GM20431 (cell line): ENCODE results near the gene TTC22.

Experiments used
- in situ Hi-C: fragments of 300-500 bp; cut with MseI, MboI; formaldehyde crosslinking; loops from one replicate; pipeline ENCODE4 v1.15.0; 2020; ENCODE audit warnings: low sequenced_read_pairs; ENCODE audit not compliant: unreplicated experiment

TTC22 gene

DNA sequence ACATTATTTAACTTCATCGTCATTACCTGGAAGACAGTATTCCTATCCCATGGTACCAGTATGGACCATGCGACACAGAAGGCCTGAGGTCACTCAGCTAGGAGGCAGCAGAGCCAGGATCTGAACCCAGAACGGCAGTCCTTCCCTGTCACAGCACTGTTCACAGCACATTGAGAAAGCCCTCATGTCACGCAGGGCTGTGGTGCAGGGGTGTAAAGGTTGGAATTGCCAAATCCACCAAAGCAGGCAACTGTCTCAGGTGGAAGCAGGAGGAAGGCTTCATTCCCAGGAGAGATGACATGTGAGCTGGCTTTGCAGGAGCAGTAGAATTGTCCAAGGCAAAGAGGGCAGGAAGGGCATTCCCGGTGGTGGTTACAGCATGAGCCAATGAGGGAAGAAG lies 9.9 kb upstream of the TTC22 start:
- in situ Hi-C loops = loop anchor here (10.0 kb wide), 1 partner anchor 136 kb away; no protein-coding TSS in a partner anchor

DNA sequence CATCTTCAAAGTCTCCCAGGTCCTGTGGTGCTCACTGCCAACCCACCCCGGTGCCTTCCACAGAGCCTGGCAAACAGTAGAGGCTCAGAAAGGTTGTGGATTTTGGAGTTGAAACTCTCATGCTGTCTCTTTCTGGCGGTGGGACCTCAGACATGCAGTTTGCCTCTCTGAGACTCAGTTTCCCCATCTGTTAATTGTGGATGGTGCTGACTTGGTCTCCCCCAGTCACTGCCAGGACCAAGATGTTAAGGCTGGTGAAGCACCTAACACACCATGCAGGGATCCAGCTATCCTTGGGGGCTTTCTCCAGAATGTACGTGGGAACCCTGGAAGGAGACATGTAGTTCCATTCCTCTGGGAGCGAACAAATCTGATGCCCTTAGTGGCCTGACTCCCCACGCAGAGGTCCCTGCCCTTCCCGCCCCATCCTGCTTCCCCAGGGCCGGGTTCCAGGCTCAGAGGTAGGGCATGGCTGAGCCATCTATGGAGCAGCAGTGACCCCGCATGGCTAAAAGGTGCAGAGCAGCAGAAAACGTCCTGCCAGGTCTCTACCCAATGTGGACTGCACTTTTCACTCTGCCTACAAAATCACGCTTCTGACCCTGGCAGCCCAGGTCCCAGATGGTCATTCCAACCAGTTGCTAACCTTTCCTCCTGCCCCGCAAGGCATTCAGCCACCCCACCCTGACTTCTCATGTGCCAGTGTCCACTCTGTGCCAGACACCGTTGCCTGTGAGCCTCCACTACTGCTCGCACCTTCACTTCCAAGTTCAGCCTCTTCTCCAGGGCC lies 9.2 kb upstream of the TTC22 start:
- in situ Hi-C loops = loop anchor here (10.0 kb wide), 1 partner anchor 136 kb away; no protein-coding TSS in a partner anchor

DNA sequence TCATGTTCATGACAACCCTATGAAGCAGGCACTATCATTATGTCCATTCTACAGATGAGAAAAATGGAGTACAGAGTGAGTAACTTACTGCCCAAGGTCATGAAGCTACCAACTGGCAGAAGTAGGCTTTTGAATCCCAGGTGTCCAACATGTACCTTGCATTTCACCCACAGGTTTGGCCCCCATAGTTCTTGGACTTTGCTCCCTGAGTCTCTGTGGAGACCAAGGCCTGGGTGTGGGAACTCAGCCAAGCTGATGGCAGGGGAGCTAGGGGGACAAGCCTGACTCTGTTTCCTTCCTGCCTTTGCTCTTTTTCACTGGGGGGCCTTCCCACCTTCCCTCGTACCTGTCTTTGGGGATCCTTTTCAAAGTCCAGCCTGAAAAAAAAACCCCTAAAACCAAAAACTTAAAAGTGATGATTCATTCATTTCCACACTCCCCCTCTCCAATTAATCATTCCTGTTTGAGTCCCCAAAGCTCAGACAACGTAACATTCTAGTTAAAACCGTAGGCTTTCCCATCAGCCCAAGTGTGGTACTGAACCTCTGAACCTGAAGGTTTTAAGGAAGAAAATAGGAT lies 8.5 kb upstream of the TTC22 start:
- in situ Hi-C loops = loop anchor here (10.0 kb wide), 1 partner anchor 135 kb away; no protein-coding TSS in a partner anchor

DNA sequence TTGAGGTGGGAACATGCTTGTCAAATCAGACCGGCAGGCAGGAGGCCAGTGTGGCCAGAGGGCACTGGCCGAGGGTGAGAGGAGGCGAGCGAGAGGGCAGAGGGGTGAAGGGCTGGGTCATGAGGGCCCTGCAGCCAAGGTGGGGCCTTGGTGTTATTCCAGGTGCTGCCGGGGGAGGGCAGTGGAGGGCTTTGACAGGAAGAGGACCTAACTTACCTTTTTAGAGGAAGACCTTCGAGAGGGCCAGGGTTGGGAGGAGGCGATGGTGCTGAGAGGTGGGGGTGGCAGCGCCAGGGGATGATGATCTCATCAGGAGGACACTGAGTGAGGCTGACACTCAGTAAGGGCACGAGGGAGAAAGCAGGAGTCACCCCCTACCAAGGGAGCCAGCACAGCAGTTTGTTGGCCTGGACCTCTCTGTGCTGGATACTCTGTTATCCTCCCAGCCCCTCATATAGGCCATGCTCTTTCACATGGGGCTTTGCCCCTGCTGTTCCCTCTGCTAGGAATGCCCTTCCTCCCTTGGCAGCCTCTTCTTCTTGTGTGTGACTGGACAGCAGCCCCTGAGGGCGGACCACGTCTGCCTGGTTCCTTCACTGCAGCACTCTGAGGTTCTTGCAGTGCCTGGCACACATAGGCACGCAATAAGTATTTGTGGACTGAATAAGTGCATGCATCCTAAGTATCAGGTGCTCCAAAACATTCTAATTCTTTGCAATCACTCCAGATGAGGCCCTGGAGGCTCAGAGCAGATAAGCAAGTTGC lies 7.5 kb upstream of the TTC22 start:
- in situ Hi-C loops = no loop called here

DNA sequence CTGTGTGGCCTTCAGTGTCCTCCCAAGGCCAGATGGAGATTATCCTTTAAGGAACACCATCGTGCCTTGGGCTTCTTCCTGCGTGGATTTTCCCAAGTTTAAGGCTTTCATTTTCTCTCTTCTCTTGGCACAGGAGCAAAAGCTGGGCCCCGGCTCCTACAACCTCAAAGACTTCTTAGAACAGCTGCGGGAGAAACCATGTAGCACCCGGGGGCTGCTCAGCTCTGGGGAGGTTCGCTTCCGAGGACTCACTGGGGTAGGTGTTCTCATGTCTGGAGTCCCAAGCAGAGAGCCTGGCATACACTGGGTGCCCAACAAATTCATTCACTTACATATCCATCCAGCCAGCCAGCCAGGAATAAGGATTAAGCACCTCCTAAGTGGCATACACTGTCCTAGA lies 6.6 kb upstream of the TTC22 start:
- in situ Hi-C loops = no loop called here

DNA sequence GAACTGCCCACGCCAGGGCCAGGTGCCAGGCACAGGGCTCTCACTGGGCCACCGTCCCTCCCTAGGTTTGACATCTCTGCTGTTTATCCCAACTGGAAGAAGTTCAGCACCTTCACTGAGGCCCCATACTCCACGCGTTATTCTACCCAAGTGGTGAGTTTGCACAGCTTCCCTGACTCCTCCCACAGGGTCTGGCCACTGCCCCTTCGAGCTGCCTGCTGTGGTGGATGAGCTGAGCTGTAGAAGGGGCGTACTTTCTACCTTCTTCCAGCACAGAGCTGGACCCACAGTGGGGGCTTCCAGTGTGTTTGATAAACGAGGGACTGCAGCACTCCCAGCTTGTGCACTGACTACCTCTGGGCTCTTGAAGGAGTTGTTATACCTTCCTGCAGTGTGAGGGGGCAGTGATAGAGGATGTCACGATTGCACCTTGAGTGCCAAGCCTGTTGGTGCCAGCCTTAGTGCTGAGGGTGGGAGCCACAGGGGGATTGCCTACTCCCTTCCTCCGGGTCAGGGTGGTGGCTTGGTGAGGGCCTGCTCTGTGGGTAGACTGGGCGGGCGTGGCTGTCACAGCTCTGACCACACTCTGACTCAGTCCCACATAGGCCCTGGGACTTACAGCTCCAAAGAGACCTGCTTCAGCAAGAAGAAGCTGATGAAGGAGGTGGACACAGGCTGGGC lies 5.9 kb upstream of the TTC22 start:
- in situ Hi-C loops = no loop called here

DNA sequence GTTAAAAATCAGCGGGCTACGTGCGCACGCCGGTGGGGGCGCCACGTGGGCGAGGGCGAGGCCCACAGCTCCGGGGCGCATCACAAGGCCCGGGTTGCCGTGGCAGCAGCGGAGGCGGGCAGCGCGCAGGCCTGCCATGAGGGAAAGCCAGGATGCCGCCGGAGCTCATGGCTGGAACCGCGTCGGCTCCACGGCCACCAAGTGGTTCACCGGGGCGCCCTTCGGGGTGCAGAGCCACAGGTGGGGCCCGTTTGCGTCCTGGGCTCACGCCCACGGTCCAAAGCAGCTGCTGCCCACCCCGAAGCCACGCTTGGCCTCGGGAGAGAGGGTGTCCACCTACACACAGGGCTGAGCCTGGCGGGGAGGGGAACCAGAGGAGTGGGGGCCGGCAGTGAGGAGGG lies 4.9 kb upstream of the TTC22 start:
- in situ Hi-C loops = no loop called here

DNA sequence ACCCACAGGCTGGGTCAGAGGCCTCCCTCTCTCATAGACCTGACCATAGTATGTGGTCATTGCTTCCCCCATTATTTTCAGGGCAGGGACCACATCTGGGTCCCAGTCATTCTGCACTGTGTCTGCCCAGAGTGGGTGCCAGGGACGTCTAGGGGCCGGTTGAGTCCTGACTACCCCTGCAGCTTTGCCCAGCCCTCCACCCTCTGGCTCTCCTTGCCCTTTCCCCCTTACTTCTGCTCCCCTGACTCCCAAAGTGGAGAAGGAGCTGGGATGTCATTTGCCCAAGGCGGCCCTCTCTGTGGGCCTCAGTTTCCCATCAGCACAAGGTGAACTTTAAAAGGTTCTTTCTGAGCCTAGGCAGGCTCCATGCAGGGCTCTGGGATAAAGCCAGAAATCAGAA lies 4.3 kb upstream of the TTC22 start:
- in situ Hi-C loops = no loop called here

DNA sequence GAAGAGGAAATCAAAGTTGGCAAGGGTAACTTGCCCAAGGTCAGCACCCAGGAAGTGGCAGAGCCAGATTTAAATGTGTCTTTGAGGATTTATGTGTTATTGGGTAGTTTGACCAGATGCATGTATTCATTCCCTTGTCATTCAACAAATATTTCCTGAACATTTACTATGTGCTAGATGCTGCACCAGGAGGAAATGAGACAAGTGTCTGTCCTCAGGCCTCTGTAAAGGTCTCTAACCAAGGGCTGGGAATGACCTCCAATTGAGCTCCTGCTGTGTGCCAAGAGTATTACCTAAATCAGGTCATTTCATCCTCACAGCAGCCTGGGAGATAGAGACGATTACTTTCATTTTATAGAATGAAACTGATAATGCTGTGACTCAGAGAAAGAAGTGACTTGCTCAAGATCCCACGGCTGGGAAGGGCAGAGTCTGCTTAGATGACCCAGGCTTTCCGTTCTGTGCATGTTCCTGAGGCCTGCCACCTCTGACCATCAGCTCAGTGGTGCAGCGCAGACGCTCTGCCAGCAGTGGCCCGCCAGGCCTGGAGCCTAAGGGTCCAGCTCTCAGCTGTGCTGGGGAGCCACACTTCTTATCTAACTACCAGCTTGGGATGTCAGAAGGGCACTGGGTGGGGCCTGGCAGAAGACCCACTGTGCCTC lies 3.5 kb upstream of the TTC22 start:
- in situ Hi-C loops = no loop called here

DNA sequence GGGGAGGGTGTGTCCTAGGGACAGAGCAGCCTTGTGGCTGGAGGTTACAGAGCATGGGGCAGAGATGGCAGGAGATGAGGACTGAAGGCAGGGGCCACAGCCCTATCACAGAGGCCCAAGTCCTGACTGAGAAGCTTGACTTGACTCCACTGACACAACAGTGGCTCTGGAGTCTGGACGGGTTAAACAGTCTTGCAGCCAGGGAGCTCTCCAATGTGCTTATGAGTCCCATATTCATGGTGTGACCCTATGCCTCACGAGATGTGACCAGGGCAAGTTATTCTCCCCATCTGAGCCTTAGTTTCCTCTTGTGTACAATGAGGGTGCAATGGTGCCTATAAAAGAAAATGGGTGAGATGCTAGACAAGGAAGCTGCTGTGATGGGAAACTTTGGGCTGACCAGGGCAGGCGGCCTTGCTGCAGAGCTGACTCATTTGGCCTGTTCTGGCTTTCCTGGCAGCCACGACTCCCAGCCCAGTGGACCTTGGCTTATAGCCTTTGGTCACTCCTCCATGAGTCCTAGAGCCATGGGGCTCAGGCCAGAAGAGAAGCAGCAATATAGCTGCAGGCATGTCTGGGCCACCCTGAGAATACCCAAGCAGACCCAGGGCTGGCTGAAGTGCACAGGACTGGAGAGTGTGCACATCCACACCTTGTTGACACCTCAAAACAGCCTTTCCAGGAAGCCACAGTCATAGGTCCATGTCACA lies 2.8 kb upstream of the TTC22 start:
- in situ Hi-C loops = no loop called here

DNA sequence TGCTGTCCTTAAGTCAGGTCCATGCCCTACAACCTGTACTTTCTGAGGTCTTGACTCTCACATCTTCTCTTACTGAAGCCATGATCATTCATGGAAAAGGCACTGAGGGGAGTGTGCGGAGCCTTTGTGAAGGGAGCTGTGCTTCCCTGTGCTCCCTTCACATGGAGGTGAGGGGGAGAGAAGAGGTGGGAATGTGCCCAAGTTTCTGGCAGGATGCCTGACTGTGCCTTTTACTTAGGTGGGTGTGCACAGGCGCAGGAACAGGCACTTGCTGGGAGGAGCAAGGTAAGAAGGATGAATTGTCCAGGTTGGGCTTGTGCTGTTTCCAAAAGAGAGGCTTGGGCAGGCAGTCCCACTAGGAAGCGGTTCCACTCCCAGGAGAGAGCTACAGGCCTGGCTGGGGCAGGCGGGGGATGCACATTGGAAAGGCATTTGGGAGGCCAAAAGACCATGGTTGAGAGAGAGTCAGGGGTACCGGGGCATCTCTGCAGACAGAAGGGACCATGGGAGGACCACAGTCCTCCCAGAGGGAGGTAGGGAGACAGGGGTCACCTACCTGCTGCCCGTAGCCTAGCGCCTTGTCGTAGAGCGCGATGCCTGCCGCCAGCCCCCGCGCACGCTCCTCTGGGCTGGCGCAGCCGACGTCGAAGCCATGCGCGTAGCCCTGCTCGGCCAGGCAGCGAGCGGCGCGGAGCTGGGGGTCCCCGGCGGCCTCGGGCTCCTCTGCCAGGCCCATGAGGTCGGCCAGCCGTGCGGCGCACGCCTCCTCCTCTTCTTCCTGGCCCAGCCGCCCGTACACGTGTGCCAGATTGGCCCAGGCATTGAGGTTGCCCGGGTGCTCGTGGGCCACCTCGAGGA lies 853 bp downstream of the TTC22 start:
- in situ Hi-C loops = no loop called here

DNA sequence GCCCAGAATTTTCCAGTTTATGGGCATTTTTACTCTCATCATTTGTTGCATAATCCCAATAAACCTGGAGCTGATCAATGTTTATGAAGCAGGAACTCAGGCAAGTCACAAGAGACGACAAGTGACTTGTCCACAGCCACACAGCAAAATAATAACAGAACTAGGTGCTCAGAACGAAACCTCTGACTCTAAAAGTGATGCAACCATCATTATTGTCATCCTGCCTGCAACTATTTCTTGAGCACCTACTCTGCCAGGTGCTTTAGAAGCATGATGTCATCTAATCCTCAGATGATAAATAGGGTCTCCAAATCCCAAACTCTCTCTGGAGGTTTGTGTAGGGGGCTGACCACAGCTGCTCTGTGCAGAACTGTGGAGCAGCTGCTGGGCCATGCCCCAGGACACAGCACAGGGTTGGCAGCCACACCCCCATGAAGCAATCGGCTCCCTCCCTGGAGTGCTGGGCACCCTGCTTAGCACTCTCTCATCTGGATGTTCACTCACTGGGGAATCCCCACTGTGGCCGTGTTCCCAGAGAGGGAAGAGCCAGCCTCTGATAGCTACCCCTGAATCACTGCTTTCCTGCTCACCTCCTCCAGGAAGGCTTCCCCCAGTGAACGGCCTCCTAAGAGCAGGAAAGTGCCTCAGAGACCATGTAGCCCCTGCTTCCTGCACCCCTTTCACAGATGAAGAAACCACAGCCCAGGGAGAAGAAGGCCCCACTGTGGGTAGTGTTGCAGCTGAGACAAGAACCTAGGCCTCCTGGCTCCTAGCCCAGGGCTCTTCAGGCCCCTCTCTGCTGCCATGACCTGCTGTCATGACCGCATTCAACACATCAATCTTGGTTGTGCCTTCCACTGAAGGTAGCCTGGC lies 2.1 kb downstream of the TTC22 start:
- in situ Hi-C loops = no loop called here

DNA sequence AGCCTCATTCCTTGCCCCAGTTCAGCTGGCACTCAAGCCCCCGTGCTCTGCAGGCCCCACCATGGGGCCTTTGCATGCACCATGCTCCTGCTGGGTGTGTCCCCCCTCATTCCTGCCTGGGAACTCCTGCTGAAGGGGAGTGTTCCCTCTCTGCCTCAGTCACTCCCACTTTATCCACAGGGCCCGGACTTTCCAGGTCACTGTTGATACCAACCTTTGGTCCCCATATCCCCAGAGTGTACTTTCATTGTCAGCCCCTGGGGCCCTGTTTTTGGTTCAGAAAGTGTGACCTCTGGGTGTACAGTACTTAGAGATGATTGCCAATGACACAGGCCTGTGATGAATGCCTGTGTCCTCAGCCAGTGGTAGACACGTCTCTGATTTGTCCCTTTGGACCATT lies 2.9 kb downstream of the TTC22 start:
- in situ Hi-C loops = no loop called here

DNA sequence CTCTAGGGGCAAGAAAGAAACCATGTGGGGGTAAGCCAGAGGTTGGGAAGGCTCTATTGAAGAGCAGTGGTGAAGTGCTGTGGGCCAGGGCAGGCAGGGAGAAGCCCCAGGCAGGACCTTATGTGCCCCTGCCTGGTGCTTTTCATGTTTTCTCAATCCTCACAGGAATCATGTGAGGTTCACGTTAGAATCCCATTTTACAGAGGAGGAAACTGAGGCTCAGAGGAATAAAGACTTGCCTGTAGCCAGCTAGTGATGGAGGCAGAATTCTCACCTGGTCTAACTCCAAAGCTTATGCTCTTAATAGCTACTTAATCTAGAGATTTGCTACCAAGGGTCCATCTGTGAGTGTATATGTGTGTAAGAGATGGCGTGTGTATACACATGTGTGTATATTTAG lies 4.2 kb downstream of the TTC22 start:
- in situ Hi-C loops = no loop called here

DNA sequence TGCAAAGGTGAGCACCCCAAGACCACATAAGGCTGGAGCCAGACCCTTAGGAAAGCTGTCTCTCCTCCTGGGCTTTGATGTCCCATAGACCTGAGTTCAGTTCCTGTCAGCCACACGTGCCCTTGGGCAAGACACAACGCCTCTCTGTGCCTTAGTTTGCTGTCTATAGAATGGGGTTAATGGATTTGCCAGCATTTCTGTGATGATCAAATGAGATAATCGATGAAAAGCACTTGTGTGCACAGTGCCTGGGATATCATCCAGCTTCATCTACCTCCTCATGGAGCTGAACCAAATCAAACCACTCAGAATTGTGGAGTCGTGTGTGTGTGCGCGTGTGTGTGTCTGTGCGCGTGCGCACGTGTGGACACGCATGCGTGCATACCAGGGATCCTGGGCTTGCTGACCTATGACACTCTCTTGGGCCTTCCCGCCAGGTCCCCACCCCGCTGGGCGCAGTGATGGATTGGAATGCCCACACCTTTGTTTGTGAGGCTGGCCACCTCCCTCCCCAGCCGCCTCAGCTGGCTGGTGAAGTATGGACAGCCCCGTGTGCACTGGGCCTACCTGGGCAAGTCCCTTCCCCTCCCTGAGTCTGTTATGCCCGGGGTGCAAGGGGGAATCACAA lies 5.2 kb downstream of the TTC22 start:
- in situ Hi-C loops = no loop called here

DNA sequence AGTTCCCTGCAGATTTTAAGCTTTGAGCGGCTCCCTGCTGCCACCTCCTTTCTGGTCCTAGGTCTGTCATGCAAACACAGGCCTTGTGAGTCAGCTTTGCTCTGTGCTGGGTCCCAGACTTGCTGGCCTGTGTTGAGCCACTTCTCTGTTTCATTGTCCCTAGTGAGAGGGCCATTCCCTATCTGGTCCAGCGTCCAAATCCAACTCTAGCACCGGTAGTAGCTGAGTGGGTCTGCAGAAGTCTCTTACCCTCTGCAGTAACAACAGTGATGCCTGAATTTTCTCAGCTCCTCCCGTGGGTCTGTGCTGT lies 5.8 kb downstream of the TTC22 start:
- in situ Hi-C loops = no loop called here
